DND-41 (cell line): ENCODE results near the gene DUSP6.

Experiments
- CTCF ChIP-seq: IDR thresholded peaks from 2 replicates; pipeline ENCODE4 v1.5.1; 2012; ENCODE audit warnings: borderline replicate concordance, low read length, moderate library complexity, mild to moderate bottlenecking; ENCODE audit not compliant: poor library complexity, severe bottlenecking; ENCODE audit errors: extremely low read depth
- EZH2 ChIP-seq: IDR thresholded peaks from 3 replicates; pipeline ENCODE4 v1.6.1; 2012; ENCODE audit warnings: borderline replicate concordance, low read depth, mild to moderate bottlenecking, moderate library complexity, low read length, inconsistent platforms; ENCODE audit not compliant: severe bottlenecking

- TF ChIP-seq CTCF = no peak
- no peak for TF ChIP-seq EZH2
These were observed 49.2 kb upstream of the DUSP6 start for GRCh38 chr12:89401433-89402058.
